Testis (tissue), 3 donors: ENCODE data around the gene RTP4. TPM values are rescaled to one million over a fixed set of nuclear protein-coding genes. Genes with fewer than 3 reads are reported as not detected.

ENCODE experiments used
- polyA plus RNA-seq: library from polyadenylated mRNA; stranded (reverse); fragments of 350-450 nt; fragmentation: Illumina TruSeq; extraction: RNeasy Lipid Tissue Mini Kit (QIAGEN cat#74804); gene quantifications from one replicate; pipeline ENCODE4 v1.2.3, GENCODE V29; 2014; ENCODE audit warnings: low read depth, low replicate concordance; ENCODE audit not compliant: insufficient read depth
- total RNA-seq, 2 donors: library from RNA; depleted of rRNA; stranded (reverse); fragments of >200 nt; gene quantifications; one replicate each; pipeline ENCODE4 v1.2.3, GENCODE V29; 2016

The RTP4 gene
- total and polyA plus RNA-seq, 3 donors from 2014 or later, result 1.4 to 3.1 (median 2.0) TPM

Other genes starting within 250 kb of the RTP4 start
- 100 to 1,000 TPM in 1 of 2 donors, 10 to 100 TPM in 1; 93.0 to 101 TPM for gene RPL39L, start 228.9 kb upstream of the RTP4 start, total RNA-seq
- gene RPL39L, start 228.9 kb upstream of the RTP4 start, polyA plus RNA-seq, result 421 TPM
- gene RTP1, start 170.9 kb upstream of the RTP4 start, total RNA-seq, result under 1 TPM; 0.93 to 0.94 TPM
- gene RTP1, start 170.9 kb upstream of the RTP4 start, polyA plus RNA-seq, result 0.59 TPM
- gene MASP1, start 76.6 kb upstream of the RTP4 start, total RNA-seq, result 1 to 10 TPM in 1 of 2 donors, under 1 TPM in 1; 0.55 to 2.8 TPM
- gene MASP1, start 76.6 kb upstream of the RTP4 start, polyA plus RNA-seq, result 3.6 TPM